Measurements from ENCODE around the gene E4F1.
A peak's percentile ranks its signal among the peaks of the same experiment; 100 is the strongest.

Gene E4F1

GRCh38 chr16:2188395-2188794 is 35.0 kb upstream of the E4F1 start:
- Histone ChIP-seq H3K4me2 (ENCODE audit: low read length, poor library complexity, severe bottlenecking) (no peak overlapping the region), H3K14ac (ENCODE audit: low read length in 2 of 2) (no peak overlapping the region), H3K4ac (ENCODE audit: low read depth in 1 of 2, low read length in 2 of 2) (no peak overlapping the region), H2BK15ac (ENCODE audit: low read depth, poor library complexity, severe bottlenecking) (no peak overlapping the region), H3K9ac (ENCODE audit: low read length) (no peak overlapping the region), H3K4me3 (ENCODE audit: insufficient read depth in 1 of 2, low read depth in 1 of 2, low read length in 2 of 2) (no peak overlapping the region), H3K9me3 (ENCODE audit: control insufficient read depth, low read length) (no peaks in the 10 kb centered on the region), H3K18ac (ENCODE audit: low read depth in 1 of 2, low read length in 2 of 2) (no peak overlapping the region), H2BK12ac (ENCODE audit: low read length in 2 of 2) (no peak overlapping the region), H4K8ac (ENCODE audit: low read length) (no peak overlapping the region), H3K27ac (ENCODE audit: low read length, poor library complexity, severe bottlenecking) (no peak overlapping the region), H3K79me1 (replicated peaks; ENCODE audit: low read length, poor library complexity, severe bottlenecking) (no peaks in the 10 kb centered on the region), H2AK5ac (ENCODE audit: low read length, severe bottlenecking) (no peak overlapping the region), H2BK120ac (ENCODE audit: low read depth, low read length) (no peak overlapping the region), H3K36me3 (ENCODE audit: control insufficient read depth in 1 of 2, insufficient read depth in 2 of 2, low read depth in 1 of 2, low read length in 2 of 2) (no peaks in the 10 kb centered on the region), H3K27me3 (ENCODE audit: control insufficient read depth in 1 of 2, insufficient read depth in 1 of 2, low read length in 2 of 2) (peaks cover 0 to 15% of the 10 kb centered on the region in 2 experiments), H3K23ac (ENCODE audit: low read length in 2 of 2) (no peak overlapping the region), H2BK5ac (ENCODE audit: low read depth, low read length, poor library complexity, severe bottlenecking) (no peak overlapping the region), H2AFZ (ENCODE audit: low read depth, low read length) (no peak overlapping the region), H3K4me1 (ENCODE audit: control insufficient read depth, insufficient read depth, low read depth, low read length) (peaks cover 12% of the 10 kb centered on the region), H4K91ac (ENCODE audit: low read length) (no peak overlapping the region)
- no peak for DNase-seq
- WGBS: 95% methylated on average over 8 of the region's 8 CpGs

GRCh38 chr16:2189252-2189893 is 34.0 kb upstream of the E4F1 start:
- no peak overlapping the region for H2BK12ac ChIP-seq (ENCODE audit: low read length in 2 of 2)
- 84% methylated on average over 25 of the region's 25 CpGs for WGBS

GRCh38 chr16:2190002-2190658 is 33.3 kb upstream of the E4F1 start:
- no peak overlapping the region for H3K23ac ChIP-seq (ENCODE audit: low read length in 2 of 2)
- no peak overlapping the region for H2BK12ac ChIP-seq (ENCODE audit: low read length in 2 of 2)
- no peak overlapping the region for H3K4me2 ChIP-seq (ENCODE audit: low read length, poor library complexity, severe bottlenecking)
- no peak overlapping the region for H2BK5ac ChIP-seq (ENCODE audit: low read depth, low read length, poor library complexity, severe bottlenecking)
- no peak overlapping the region for H3K14ac ChIP-seq (ENCODE audit: low read length in 2 of 2)
- peak overlapping the region; percentile 41 for H4K91ac ChIP-seq (ENCODE audit: low read length)
- no peaks in the 10 kb centered on the region for H3K79me1 ChIP-seq (replicated peaks; ENCODE audit: low read length, poor library complexity, severe bottlenecking)
- H4K8ac ChIP-seq (ENCODE audit: low read length): no peak overlapping the region
- no peak overlapping the region for H3K4me3 ChIP-seq (ENCODE audit: insufficient read depth in 1 of 2, low read depth in 1 of 2, low read length in 2 of 2)
- no peak overlapping the region for H2BK120ac ChIP-seq (ENCODE audit: low read depth, low read length)
- peaks cover 8 to 25% of the 10 kb centered on the region in 2 experiments for H3K27me3 ChIP-seq (ENCODE audit: control insufficient read depth in 1 of 2, insufficient read depth in 1 of 2, low read length in 2 of 2)
- peaks cover 6% of the 10 kb centered on the region for H3K4me1 ChIP-seq (ENCODE audit: control insufficient read depth, insufficient read depth, low read depth, low read length)
- H3K36me3 ChIP-seq (ENCODE audit: control insufficient read depth in 1 of 2, insufficient read depth in 2 of 2, low read depth in 1 of 2, low read length in 2 of 2): no peaks in the 10 kb centered on the region
- DNase-seq: no peak
- no peak overlapping the region for H2AK5ac ChIP-seq (ENCODE audit: low read length, severe bottlenecking)
- no peak overlapping the region for H3K9ac ChIP-seq (ENCODE audit: low read length)
- no peaks in the 10 kb centered on the region for H3K9me3 ChIP-seq (ENCODE audit: control insufficient read depth, low read length)
- 83% methylated on average over 19 of the region's 24 CpGs for WGBS
- H3K4ac ChIP-seq (ENCODE audit: low read depth in 1 of 2, low read length in 2 of 2): no peak overlapping the region
- no peak overlapping the region for H3K18ac ChIP-seq (ENCODE audit: low read depth in 1 of 2, low read length in 2 of 2)
- H2AFZ ChIP-seq (ENCODE audit: low read depth, low read length): no peak overlapping the region
- H3K27ac ChIP-seq (ENCODE audit: low read length, poor library complexity, severe bottlenecking): no peak overlapping the region
- H2BK15ac ChIP-seq (ENCODE audit: low read depth, poor library complexity, severe bottlenecking): no peak overlapping the region

More at GRCh38 chr16:2189252-2189893, 34.0 kb upstream of the E4F1 start:
- Histone ChIP-seq H3K18ac (ENCODE audit: low read depth in 1 of 2, low read length in 2 of 2) (no peak overlapping the region), H4K91ac (ENCODE audit: low read length) (no peak overlapping the region), H3K9ac (ENCODE audit: low read length) (no peak overlapping the region), H3K23ac (ENCODE audit: low read length in 2 of 2) (no peak overlapping the region), H2BK120ac (ENCODE audit: low read depth, low read length) (no peak overlapping the region), H3K79me1 (replicated peaks; ENCODE audit: low read length, poor library complexity, severe bottlenecking) (no peaks in the 10 kb centered on the region), H3K4me3 (ENCODE audit: insufficient read depth in 1 of 2, low read depth in 1 of 2, low read length in 2 of 2) (no peak overlapping the region), H2AFZ (ENCODE audit: low read depth, low read length) (no peak overlapping the region), H3K14ac (ENCODE audit: low read length in 2 of 2) (no peak overlapping the region), H3K36me3 (ENCODE audit: control insufficient read depth in 1 of 2, insufficient read depth in 2 of 2, low read depth in 1 of 2, low read length in 2 of 2) (no peaks in the 10 kb centered on the region), H2AK5ac (ENCODE audit: low read length, severe bottlenecking) (no peak overlapping the region), H3K4me1 (ENCODE audit: control insufficient read depth, insufficient read depth, low read depth, low read length) (peaks cover 4% of the 10 kb centered on the region), H3K27me3 (ENCODE audit: control insufficient read depth in 1 of 2, insufficient read depth in 1 of 2, low read length in 2 of 2) (peaks cover under 1 to 22% of the 10 kb centered on the region in 2 experiments), H3K9me3 (ENCODE audit: control insufficient read depth, low read length) (no peaks in the 10 kb centered on the region), H2BK5ac (ENCODE audit: low read depth, low read length, poor library complexity, severe bottlenecking) (no peak overlapping the region), H3K4ac (ENCODE audit: low read depth in 1 of 2, low read length in 2 of 2) (no peak overlapping the region), H3K4me2 (ENCODE audit: low read length, poor library complexity, severe bottlenecking) (no peak overlapping the region), H3K27ac (ENCODE audit: low read length, poor library complexity, severe bottlenecking) (no peak overlapping the region), H4K8ac (ENCODE audit: low read length) (no peak overlapping the region), H2BK15ac (ENCODE audit: low read depth, poor library complexity, severe bottlenecking) (no peak overlapping the region)
- no peak for DNase-seq

GRCh38 chr16:2190659-2191445 is 32.5 kb upstream of the E4F1 start:
- Histone ChIP-seq H3K18ac (ENCODE audit: low read depth in 1 of 2, low read length in 2 of 2) (no peak overlapping the region), H3K14ac (ENCODE audit: low read length in 2 of 2) (no peak overlapping the region), H2BK15ac (ENCODE audit: low read depth, poor library complexity, severe bottlenecking) (no peak overlapping the region), H2AFZ (ENCODE audit: low read depth, low read length) (no peak overlapping the region), H3K23ac (ENCODE audit: low read length in 2 of 2) (no peak overlapping the region), H2BK12ac (ENCODE audit: low read length in 2 of 2) (no peak overlapping the region), H3K9ac (ENCODE audit: low read length) (no peak overlapping the region), H4K8ac (ENCODE audit: low read length) (no peak overlapping the region), H3K4me2 (ENCODE audit: low read length, poor library complexity, severe bottlenecking) (no peak overlapping the region), H3K79me1 (replicated peaks; ENCODE audit: low read length, poor library complexity, severe bottlenecking) (no peaks in the 10 kb centered on the region), H2BK5ac (ENCODE audit: low read depth, low read length, poor library complexity, severe bottlenecking) (no peak overlapping the region), H3K27me3 (ENCODE audit: control insufficient read depth in 1 of 2, insufficient read depth in 1 of 2, low read length in 2 of 2) (peaks cover 15 to 28% of the 10 kb centered on the region in 2 experiments), H3K4ac (ENCODE audit: low read depth in 1 of 2, low read length in 2 of 2) (no peak overlapping the region), H4K91ac (ENCODE audit: low read length) (peak overlapping the region; percentile 41), H3K36me3 (ENCODE audit: control insufficient read depth in 1 of 2, insufficient read depth in 2 of 2, low read depth in 1 of 2, low read length in 2 of 2) (no peaks in the 10 kb centered on the region), H2AK5ac (ENCODE audit: low read length, severe bottlenecking) (no peak overlapping the region), H3K9me3 (ENCODE audit: control insufficient read depth, low read length) (no peaks in the 10 kb centered on the region), H3K4me1 (ENCODE audit: control insufficient read depth, insufficient read depth, low read depth, low read length) (peaks cover 13% of the 10 kb centered on the region), H2BK120ac (ENCODE audit: low read depth, low read length) (no peak overlapping the region), H3K4me3 (ENCODE audit: insufficient read depth in 1 of 2, low read depth in 1 of 2, low read length in 2 of 2) (no peak overlapping the region), H3K27ac (ENCODE audit: low read length, poor library complexity, severe bottlenecking) (no peak overlapping the region)
- DNase-seq: no peak
- WGBS: 85% methylated on average over 25 of the region's 25 CpGs
